Right lobe of liver (tissue), 6 donors: Measurements from ENCODE around the gene OSBPL8. TPM values are rescaled to one million over a fixed set of nuclear protein-coding genes. Genes with fewer than 3 reads are reported as not detected.
A peak's percentile ranks its signal among the peaks of the same experiment; 100 is the strongest.

Experiments used
- ATAC-seq, 4 donors: fragments of 200-7000 bp; cut with Tn5 transposase; one replicate each; pipeline ENCODE4 v1.9.1; 2020; ENCODE audit warnings: mild to moderate bottlenecking in 4 of 4, moderate library complexity in 4 of 4
- DNase-seq, 3 donors: peaks; one replicate each; pipeline ENCODE4 v3.0.0-alpha.2; 2020
- H3K27ac ChIP-seq, 3 donors: fragments of 200-600 bp; one replicate each; pipeline ENCODE4 v1.8.0; 2022
- H3K27me3 ChIP-seq, 2 donors: fragments of 200-600 bp; one replicate each; pipeline ENCODE4 v1.8.0; 2022
- H3K36me3 ChIP-seq, 4 donors: fragments of 200-600 bp; sonication (generic) in 1 of 4; one replicate each; pipeline versions ENCODE4 v1.5.1 to v1.8.0; 2017 to 2022; ENCODE audit warnings: control low read depth in 1 of 4
- H3K4me1 ChIP-seq, 4 donors: fragments of 200-600 bp; sonication (generic) in 1 of 4; one replicate each; pipeline versions ENCODE4 v1.5.1 to v1.8.0; 2017 to 2022; ENCODE audit warnings: control low read depth in 1 of 4
- H3K4me3 ChIP-seq, 3 donors: fragments of 200-600 bp; one replicate each; pipeline ENCODE4 v1.8.0; 2022
- H3K9me3 ChIP-seq, 4 donors: fragments of 200-600 bp; sonication (generic) in 1 of 4; one replicate each; pipeline versions ENCODE4 v1.5.1 to v1.8.0; 2017 to 2022; ENCODE audit warnings: control low read depth in 1 of 4
- POLR2A ChIP-seq: fragments of 450-650 bp; IDR thresholded peaks from one replicate; pipeline ENCODE4 v1.6.1; 2017; ENCODE audit warnings: antibody characterized with exemption, mild to moderate bottlenecking
- WGBS: methylation state at CpG from one replicate; pipeline ENCODE4 v1.1.6; 2018; ENCODE audit warnings: low coverage, low lambda C conversion rate; ENCODE audit not compliant: insufficient coverage; ENCODE audit errors: missing lambda C conversion rate; 5-methylcytosine and 5-hydroxymethylcytosine counted together
- intact Hi-C, 2 donors: fragments of 100-400 bp; cut with DNase I; formaldehyde crosslinking; loops; one replicate each; pipeline versions ENCODE4 v1.11.2 to v1.14.1; 2022
- long read RNA-seq: library from polyadenylated mRNA; unstranded; transcript quantifications from one replicate; pipeline ENCODE4 v2.0.0, GENCODE V29; 2019
- total RNA-seq, 6 experiments: library from RNA; depleted of rRNA in 2 of 6; stranded (reverse); fragments of >200 nt in 2 of 6; fragmentation: NEBNext Ultra II Directional in 3 of 6; extraction: Animal tissue kit (Norgen Biotek cat#: 25700) in 3 of 6; gene quantifications; one replicate each; pipeline versions ENCODE4 v1.1.0 to v1.2.4, GENCODE V29; 2016 to 2023
- TF ChIP-seq, protein P1 (sequence below), 4 donors: fragments of 200-600 bp in 3 of 4; fragments of 450-650 bp in 1 of 4; IDR thresholded peaks; one replicate each; pipeline versions ENCODE4 v1.5.1 to v1.8.0; 2016 to 2022; ENCODE audit warnings: antibody characterized with exemption in 4 of 4, mild to moderate bottlenecking in 2 of 4
- donor health status: DM: no; HTN: yes; CAD: no.
- donor health status: DM: no; HTN: no; CAD: no.
- donor health status: DM: no; HTN: no; CAD: no.
- donor health status: DM: no; HTN: yes; CAD: no.
- donor health status: DM: no; HTN: yes; CAD: no.

OSBPL8 gene, protein sequence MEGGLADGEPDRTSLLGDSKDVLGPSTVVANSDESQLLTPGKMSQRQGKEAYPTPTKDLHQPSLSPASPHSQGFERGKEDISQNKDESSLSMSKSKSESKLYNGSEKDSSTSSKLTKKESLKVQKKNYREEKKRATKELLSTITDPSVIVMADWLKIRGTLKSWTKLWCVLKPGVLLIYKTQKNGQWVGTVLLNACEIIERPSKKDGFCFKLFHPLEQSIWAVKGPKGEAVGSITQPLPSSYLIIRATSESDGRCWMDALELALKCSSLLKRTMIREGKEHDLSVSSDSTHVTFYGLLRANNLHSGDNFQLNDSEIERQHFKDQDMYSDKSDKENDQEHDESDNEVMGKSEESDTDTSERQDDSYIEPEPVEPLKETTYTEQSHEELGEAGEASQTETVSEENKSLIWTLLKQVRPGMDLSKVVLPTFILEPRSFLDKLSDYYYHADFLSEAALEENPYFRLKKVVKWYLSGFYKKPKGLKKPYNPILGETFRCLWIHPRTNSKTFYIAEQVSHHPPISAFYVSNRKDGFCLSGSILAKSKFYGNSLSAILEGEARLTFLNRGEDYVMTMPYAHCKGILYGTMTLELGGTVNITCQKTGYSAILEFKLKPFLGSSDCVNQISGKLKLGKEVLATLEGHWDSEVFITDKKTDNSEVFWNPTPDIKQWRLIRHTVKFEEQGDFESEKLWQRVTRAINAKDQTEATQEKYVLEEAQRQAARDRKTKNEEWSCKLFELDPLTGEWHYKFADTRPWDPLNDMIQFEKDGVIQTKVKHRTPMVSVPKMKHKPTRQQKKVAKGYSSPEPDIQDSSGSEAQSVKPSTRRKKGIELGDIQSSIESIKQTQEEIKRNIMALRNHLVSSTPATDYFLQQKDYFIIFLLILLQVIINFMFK
- 10 to 100 TPM; 20.2 to 29.1 (median 24.2) TPM for total RNA-seq
- long read RNA-seq, partial matches to known transcripts: 2 of 3 reads
- long read RNA-seq, other reads (novel, unspliced or antisense): 1 of 3 reads

GRCh38 chr12:76559400-76560085, at the start of gene OSBPL8:
OSBPL8 (minus strand) TSS chr12:76559771; CDS start chr12:76487551, 72,220 bp downstream.
- peaks cover 0 to 23% (median 11%) of the 10 kb centered on the region in 4 donors for H3K4me1 ChIP-seq
- no peaks in the 10 kb centered on the region for H3K27me3 ChIP-seq
- DNase-seq (peak; percentile 98), ATAC-seq (peak; percentile 94 to 98 (median 96))
- TF ChIP-seq, protein P1, sequence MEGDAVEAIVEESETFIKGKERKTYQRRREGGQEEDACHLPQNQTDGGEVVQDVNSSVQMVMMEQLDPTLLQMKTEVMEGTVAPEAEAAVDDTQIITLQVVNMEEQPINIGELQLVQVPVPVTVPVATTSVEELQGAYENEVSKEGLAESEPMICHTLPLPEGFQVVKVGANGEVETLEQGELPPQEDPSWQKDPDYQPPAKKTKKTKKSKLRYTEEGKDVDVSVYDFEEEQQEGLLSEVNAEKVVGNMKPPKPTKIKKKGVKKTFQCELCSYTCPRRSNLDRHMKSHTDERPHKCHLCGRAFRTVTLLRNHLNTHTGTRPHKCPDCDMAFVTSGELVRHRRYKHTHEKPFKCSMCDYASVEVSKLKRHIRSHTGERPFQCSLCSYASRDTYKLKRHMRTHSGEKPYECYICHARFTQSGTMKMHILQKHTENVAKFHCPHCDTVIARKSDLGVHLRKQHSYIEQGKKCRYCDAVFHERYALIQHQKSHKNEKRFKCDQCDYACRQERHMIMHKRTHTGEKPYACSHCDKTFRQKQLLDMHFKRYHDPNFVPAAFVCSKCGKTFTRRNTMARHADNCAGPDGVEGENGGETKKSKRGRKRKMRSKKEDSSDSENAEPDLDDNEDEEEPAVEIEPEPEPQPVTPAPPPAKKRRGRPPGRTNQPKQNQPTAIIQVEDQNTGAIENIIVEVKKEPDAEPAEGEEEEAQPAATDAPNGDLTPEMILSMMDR (IDR thresholded peaks at IDR 0.05): peak in 3 of 4 donors; percentile 17 to 42 (median 30)
- peak; percentile 97 for TF ChIP-seq POLR2A
- no peaks in the 10 kb centered on the region for H3K36me3 ChIP-seq
- 0% methylated on average over 15 of the region's 76 CpGs for WGBS
- H3K9me3 ChIP-seq: no peaks in the 10 kb centered on the region
- intact Hi-C loops: no loop called here
- H3K27ac ChIP-seq: peak within 1 kb of the TSS; percentile 93 to 98 (median 97)
- peak within 1 kb of the TSS; percentile 80 to 95 (median 87) for H3K4me3 ChIP-seq

DNA sequence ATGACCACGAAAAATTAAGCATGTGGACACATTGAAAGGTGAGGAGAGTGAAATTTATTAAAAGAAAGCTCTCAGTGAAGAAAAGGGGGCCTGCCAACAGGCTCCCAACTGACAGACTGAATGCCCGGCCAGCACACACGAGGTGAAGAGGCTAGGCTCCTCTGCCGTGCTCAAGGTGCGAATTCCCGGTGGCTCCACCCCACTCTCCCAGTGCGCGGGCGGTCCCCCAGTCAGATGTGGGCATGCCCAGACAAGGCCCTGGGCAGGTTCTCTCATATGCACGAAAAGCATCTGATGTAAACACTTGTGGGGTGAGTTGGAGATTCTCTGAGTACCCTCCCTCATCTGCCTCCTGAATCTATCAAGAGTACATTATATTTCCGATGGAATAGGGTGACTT, 48.5 kb upstream of the OSBPL8 start:
- Histone ChIP-seq H3K4me3 (no peak overlapping the region), H3K27ac (no peak overlapping the region), H3K9me3 (no peaks in the 10 kb centered on the region), H3K27me3 (no peaks in the 10 kb centered on the region), H3K4me1 (no peaks in the 10 kb centered on the region), H3K36me3 (no peaks in the 10 kb centered on the region)
- TF ChIP-seq POLR2A: no peak
- TF ChIP-seq, protein P1 (IDR thresholded peaks at IDR 0.05): no peak
- ATAC-seq: no peak
- intact Hi-C loops: no loop called here
- WGBS: 90% methylated on average over 5 of the region's 11 CpGs
- no peak for DNase-seq

GRCh38 chr12:76595056-76595455, 35.5 kb upstream of the OSBPL8 start:
- intact Hi-C loops: no loop called here
- Histone ChIP-seq H3K4me3 (no peak overlapping the region), H3K27ac (no peak overlapping the region), H3K9me3 (no peaks in the 10 kb centered on the region), H3K36me3 (no peaks in the 10 kb centered on the region), H3K27me3 (no peaks in the 10 kb centered on the region), H3K4me1 (no peaks in the 10 kb centered on the region)
- DNase-seq (no peak), ATAC-seq (no peak)
- WGBS: 86% methylated on average over 2 of the region's 2 CpGs
- TF ChIP-seq, protein P1 (IDR thresholded peaks at IDR 0.05): no peak
- TF ChIP-seq POLR2A: no peak

DNA sequence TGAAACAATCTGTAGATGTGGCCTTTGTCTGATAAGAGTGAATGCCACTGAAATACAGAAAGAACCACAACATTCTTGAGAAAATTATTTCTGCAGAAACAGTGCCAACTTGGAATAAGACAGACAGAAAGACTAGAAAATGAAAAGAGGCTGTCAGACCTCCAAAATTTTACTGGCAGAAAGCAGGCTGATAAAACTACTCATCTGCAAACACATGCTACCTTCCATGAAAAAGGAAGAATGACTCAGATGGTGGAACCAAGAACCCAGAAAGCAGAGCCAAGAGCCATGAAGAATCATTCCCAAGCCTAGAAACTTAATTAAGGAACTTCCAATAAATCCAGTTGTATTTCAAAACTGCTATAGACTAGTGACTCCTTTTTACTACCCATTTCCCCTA, 31.9 kb upstream of the OSBPL8 start:
- intact Hi-C loops: no loop called here
- H3K36me3 ChIP-seq: no peaks in the 10 kb centered on the region
- no peak overlapping the region for H3K4me3 ChIP-seq
- ATAC-seq (no peak), DNase-seq (no peak)
- TF ChIP-seq, protein P1 (IDR thresholded peaks at IDR 0.05): no peak
- no peak for TF ChIP-seq POLR2A
- H3K27me3 ChIP-seq: no peaks in the 10 kb centered on the region
- H3K27ac ChIP-seq: no peak overlapping the region
- no peaks in the 10 kb centered on the region for H3K4me1 ChIP-seq
- no peaks in the 10 kb centered on the region for H3K9me3 ChIP-seq
